HepG2 (cell line): ENCODE measurements around the gene JMJD7. TPM values are rescaled to one million over a fixed set of nuclear protein-coding genes. Genes with fewer than 3 reads are reported as not detected.

ENCODE experiments used
- ATAC-seq: fragments of 200-7000 bp; cut with Tn5 transposase; 3 replicates; pipeline ENCODE4 v1.9.1; 2020; ENCODE audit warnings: mild to moderate bottlenecking, moderate library complexity
- BruUV-seq: library from RNA; stranded (reverse); fragments of 400-500 nt; replicated peaks from 2 replicates; lab custom pipeline; 2021; lab: Mats Ljungman, UMichigan
- CTCF ChIA-PET: fragments of 300-600 bp; formaldehyde crosslinking; extraction: SDS; loops from one replicate; lab custom pipeline; 2021; ENCODE audit warnings: low total read pairs, inconsistent platforms, low intra/inter-chr PET ratio; lab: Yijun Ruan, JAX
- POLR2A ChIA-PET: fragments of 350-600 bp; sonication (Branson Sonifier 250); formaldehyde crosslinking; loops from one replicate; lab custom pipeline; 2020; ENCODE audit warnings: antibody characterized with exemption, inconsistent platforms; lab: Yijun Ruan, JAX
- DNase-seq: peaks from one replicate; pipeline ENCODE4 v3.0.0-alpha.2; 2015; ENCODE audit warnings: low spot score
- FAIRE-seq: peaks from 3 replicates; lab custom pipeline; 2011; peaks lifted over from hg19 to GRCh38; lab: Jason Lieb, UNC
- H2AFZ ChIP-seq: one replicate; pipeline ENCODE4 v1.6.1; 2011; ENCODE audit warnings: low read length, inconsistent platforms
- H3K27ac ChIP-seq: fragments of 300-600 bp; 3 replicates; pipeline ENCODE4 v1.8.0; 2011; ENCODE audit warnings: mixed run types, mild to moderate bottlenecking, mixed read lengths, low read length, inconsistent platforms; ENCODE audit not compliant: insufficient read depth; ENCODE audit errors: extremely low read length
- H3K27me3 ChIP-seq, 2 experiments: fragments of 200-600 bp in 1 of 2; 2 replicates in 1 of 2; 3 replicates in 1 of 2; pipeline versions ENCODE4 v1.6.0 to v1.8.0; 2011; ENCODE audit warnings: low read length in 2 of 2, mild to moderate bottlenecking in 2 of 2, moderate library complexity in 2 of 2, inconsistent platforms in 1 of 2; ENCODE audit not compliant: insufficient read depth in 2 of 2, control insufficient read depth in 1 of 2
- H3K36me3 ChIP-seq, 2 experiments: fragments of 200-600 bp in 1 of 2; replicated peaks in 1 of 2; 2 replicates in 1 of 2; 3 replicates in 1 of 2; pipeline versions ENCODE4 v1.5.1 to v1.8.0; 2011; ENCODE audit warnings: low read length in 2 of 2, inconsistent platforms in 1 of 2; ENCODE audit not compliant: insufficient read depth in 2 of 2, control insufficient read depth in 1 of 2
- H3K4me1 ChIP-seq: 2 replicates; pipeline ENCODE4 v1.5.1; 2012; ENCODE audit warnings: low read length, inconsistent platforms; ENCODE audit not compliant: insufficient read depth
- H3K4me2 ChIP-seq: 2 replicates; pipeline ENCODE4 v1.6.0; 2011; ENCODE audit warnings: low read depth, low read length, inconsistent platforms
- H3K4me3 ChIP-seq, 3 experiments: fragments of 200-600 bp in 1 of 3; sonication (generic), shearing (Covaris generic) in 1 of 3; replicated peaks in 1 of 3; 2 replicates each; pipeline ENCODE4 v1.5.1; 2011 to 2016; ENCODE audit warnings: low read length in 3 of 3, inconsistent platforms in 2 of 3, low read depth in 2 of 3, mild to moderate bottlenecking in 2 of 3, control low read depth in 1 of 3, mixed read lengths in 1 of 3; ENCODE audit not compliant: insufficient read depth in 1 of 3
- H3K79me2 ChIP-seq: one replicate; pipeline ENCODE4 v1.6.1; 2011; ENCODE audit warnings: low read length, inconsistent platforms; ENCODE audit not compliant: insufficient read depth
- H3K9ac ChIP-seq: 2 replicates; pipeline ENCODE4 v1.6.0; 2011; ENCODE audit warnings: mild to moderate bottlenecking, low read depth, low read length, inconsistent platforms; ENCODE audit not compliant: insufficient read depth
- H3K9me3 ChIP-seq: 2 replicates; pipeline ENCODE4 v1.5.1; 2012; ENCODE audit warnings: mild to moderate bottlenecking, low read length
- H4K20me1 ChIP-seq: 2 replicates; pipeline ENCODE4 v1.6.0; 2011; ENCODE audit warnings: inconsistent platforms, mild to moderate bottlenecking, low read length, moderate library complexity; ENCODE audit not compliant: insufficient read depth
- CHD2 ChIP-seq: IDR thresholded peaks from 2 replicates; pipeline ENCODE4 v1.6.1; 2011; ENCODE audit warnings: low read depth, low read length, improper control_type of control experiment
- CSRNP2 ChIP-seq: sonication (generic); formaldehyde crosslinking; conservative IDR thresholded peaks from 2 replicates; pipeline ENCODE4 v1.8.0; 2022; ENCODE audit warnings: low read depth, missing genetic modification reagents
- IRF2 ChIP-seq: IDR thresholded peaks from 2 replicates; pipeline ENCODE4 v1.6.1; 2018; ENCODE audit warnings: missing genetic modification reagents, missing compliant biosample characterization
- MTA1 ChIP-seq: sonication (generic); formaldehyde crosslinking; IDR thresholded peaks from 2 replicates; pipeline ENCODE4 v1.4.0; 2020; ENCODE audit warnings: missing genetic modification reagents, mild to moderate bottlenecking, borderline replicate concordance
- PRPF4 ChIP-seq: fragments of 200-400 bp; formaldehyde crosslinking; IDR thresholded peaks from 2 replicates; pipeline ENCODE4 v1.6.1; 2016; ENCODE audit warnings: low read length, low read depth; ENCODE audit not compliant: poor library complexity, severe bottlenecking
- RXRB ChIP-seq: IDR thresholded peaks from 2 replicates; pipeline ENCODE4 v1.6.1; 2016; ENCODE audit warnings: borderline replicate concordance, missing genetic modification reagents, missing compliant biosample characterization
- TBP ChIP-seq: sonication (generic); formaldehyde crosslinking; IDR thresholded peaks from 2 replicates; pipeline ENCODE4 v1.5.0; 2020; ENCODE audit warnings: missing genetic modification reagents
- ZFP91 ChIP-seq: sonication (generic); formaldehyde crosslinking; IDR thresholded peaks from 2 replicates; pipeline ENCODE4 v1.9.0; 2022; ENCODE audit warnings: missing genetic modification reagents, mild to moderate bottlenecking, borderline replicate concordance
- ZNF512B ChIP-seq: sonication (generic); formaldehyde crosslinking; IDR thresholded peaks from 2 replicates; pipeline ENCODE4 v1.5.1; 2020; ENCODE audit warnings: missing genetic modification reagents, mild to moderate bottlenecking, borderline replicate concordance
- ZNF703 ChIP-seq: sonication (generic); formaldehyde crosslinking; IDR thresholded peaks from 2 replicates; pipeline ENCODE4 v1.5.1; 2020; ENCODE audit warnings: missing genetic modification reagents, mild to moderate bottlenecking, moderate library complexity, borderline replicate concordance
- ZNF879 ChIP-seq: sonication (generic); formaldehyde crosslinking; IDR thresholded peaks from 2 replicates; pipeline ENCODE4 v1.8.1; 2023; ENCODE audit warnings: missing genetic modification reagents
- WGBS: methylation state at CpG from one replicate; pipeline ENCODE4 v1.1.6; 2017; ENCODE audit warnings: low lambda C conversion rate; 5-methylcytosine and 5-hydroxymethylcytosine counted together
- in situ Hi-C: cut with HindIII; loops from 2 replicates; pipeline ENCODE4 v1.10.0; 2017; ENCODE audit warnings: low pct_unique_long_range_greater_than_20kb; ENCODE audit not compliant: extremely low pct_ligation_motif_present
- intact Hi-C: fragments of 100-400 bp; cut with micrococcal nuclease; formaldehyde crosslinking; loops from one replicate; pipeline ENCODE4 v1.10.0; 2022; ENCODE audit not compliant: unreplicated experiment
- polyA plus RNA-seq, 8 experiments: library from polyadenylated mRNA; depleted of rRNA in 3 of 8; stranded (reverse) in 7 of 8; unstranded in 1 of 8; fragments of >200 nt; fragmentation: Illumina TruSeq in 4 of 8; extraction: Trizol in 4 of 8; gene quantifications; 2 replicates each; pipeline versions ENCODE4 v1.2.1 to v1.2.3, GENCODE V29; 2011 to 2016; ENCODE audit warnings: low read depth in 4 of 8, missing spikeins in 1 of 8, mixed read lengths in 1 of 8; ENCODE audit not compliant: insufficient read depth in 1 of 8
- total RNA-seq, 5 experiments: library from RNA; depleted of rRNA; stranded (reverse); fragments of >200 nt; fragmentation: Illumina TruSeq; extraction: Trizol; gene quantifications; 2 replicates each; pipeline ENCODE4 v1.2.3, GENCODE V29; 2016; ENCODE audit warnings: low read depth in 1 of 5
- TF ChIP-seq, protein P1 (sequence below): sonication (generic); formaldehyde crosslinking; IDR thresholded peaks from 2 replicates; pipeline ENCODE4 v1.5.0; 2020; ENCODE audit warnings: missing genetic modification reagents
- TF ChIP-seq, protein P2 (sequence below): IDR thresholded peaks from 2 replicates; pipeline ENCODE4 v1.6.1; 2016; ENCODE audit warnings: missing biosample characterization, missing genetic modification reagents, low read depth

JMJD7 gene
- total and polyA plus RNA-seq, 2 of the 13 experiments (the other 11 are each of a cell fraction or from before 2014, with no cell fraction given) = 6.4 to 7.1 TPM

DNA sequence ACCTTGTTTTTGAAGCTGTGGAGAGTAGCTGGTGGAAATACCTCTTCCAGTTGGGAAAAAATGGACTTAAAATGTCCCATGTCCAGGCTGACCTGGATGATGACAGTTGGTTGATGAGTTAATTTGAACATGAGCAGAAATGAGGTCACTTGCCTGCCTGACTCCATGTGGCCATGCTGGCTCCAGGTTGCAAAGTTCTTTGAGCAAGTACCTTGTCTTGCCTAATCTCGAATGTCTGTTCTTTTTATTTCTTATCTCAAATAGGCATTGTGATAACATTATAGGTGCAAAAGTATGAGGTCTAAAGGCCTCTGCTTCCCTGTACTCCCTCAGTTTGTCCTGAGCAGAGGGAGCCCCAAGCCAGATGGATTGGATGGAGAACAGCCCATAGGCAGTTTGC is 44.6 kb upstream of the JMJD7 start (continued):
- TF ChIP-seq IRF2 (CRISPR knock-in tag) (no peak), CHD2 (no peak), CSRNP2 (CRISPR knock-in tag) (no peak), ZFP91 (CRISPR knock-in tag) (no peak), MTA1 (CRISPR knock-in tag) (no peak)
- TF ChIP-seq, all 625 proteins: peak for 0

GRCh38 chr15:41788262-41788661 is 39.6 kb upstream of the JMJD7 start:
- ATAC-seq (no peak), DNase-seq (no peak), FAIRE-seq (no peak)
- H3K4me1 ChIP-seq = peaks cover 38% of the 10 kb centered on the region
- in situ Hi-C loops = no loop called here
- POLR2A ChIA-PET = no interaction called here
- H3K9ac ChIP-seq = no peak overlapping the region
- no peak overlapping the region for H3K4me2 ChIP-seq
- no peak overlapping the region for H3K4me3 ChIP-seq
- H3K27me3 ChIP-seq = no peaks in the 10 kb centered on the region
- WGBS = 93% methylated on average over 3 of the region's 3 CpGs
- H3K27ac ChIP-seq = no peak overlapping the region
- peaks cover 2% of the 10 kb centered on the region for H3K79me2 ChIP-seq
- no TSS peak for BruUV-seq
- intact Hi-C loops = no loop called here
- CTCF ChIA-PET = no interaction called here
- no peaks in the 10 kb centered on the region for H3K36me3 ChIP-seq
- no peak overlapping the region for H2AFZ ChIP-seq
- no peaks in the 10 kb centered on the region for H3K9me3 ChIP-seq
- H4K20me1 ChIP-seq = no peaks in the 10 kb centered on the region
- TF ChIP-seq ZNF512B (no peak), PRPF4 (no peak), ZNF879 (no peak), RXRB (CRISPR knock-in tag) (no peak), ZNF703 (no peak), TBP (CRISPR knock-in tag) (no peak)
- TF ChIP-seq, protein P1, sequence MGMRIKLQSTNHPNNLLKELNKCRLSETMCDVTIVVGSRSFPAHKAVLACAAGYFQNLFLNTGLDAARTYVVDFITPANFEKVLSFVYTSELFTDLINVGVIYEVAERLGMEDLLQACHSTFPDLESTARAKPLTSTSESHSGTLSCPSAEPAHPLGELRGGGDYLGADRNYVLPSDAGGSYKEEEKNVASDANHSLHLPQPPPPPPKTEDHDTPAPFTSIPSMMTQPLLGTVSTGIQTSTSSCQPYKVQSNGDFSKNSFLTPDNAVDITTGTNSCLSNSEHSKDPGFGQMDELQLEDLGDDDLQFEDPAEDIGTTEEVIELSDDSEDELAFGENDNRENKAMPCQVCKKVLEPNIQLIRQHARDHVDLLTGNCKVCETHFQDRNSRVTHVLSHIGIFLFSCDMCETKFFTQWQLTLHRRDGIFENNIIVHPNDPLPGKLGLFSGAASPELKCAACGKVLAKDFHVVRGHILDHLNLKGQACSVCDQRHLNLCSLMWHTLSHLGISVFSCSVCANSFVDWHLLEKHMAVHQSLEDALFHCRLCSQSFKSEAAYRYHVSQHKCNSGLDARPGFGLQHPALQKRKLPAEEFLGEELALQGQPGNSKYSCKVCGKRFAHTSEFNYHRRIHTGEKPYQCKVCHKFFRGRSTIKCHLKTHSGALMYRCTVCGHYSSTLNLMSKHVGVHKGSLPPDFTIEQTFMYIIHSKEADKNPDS (CRISPR knock-in tag) = no peak
- TF ChIP-seq, protein P2, sequence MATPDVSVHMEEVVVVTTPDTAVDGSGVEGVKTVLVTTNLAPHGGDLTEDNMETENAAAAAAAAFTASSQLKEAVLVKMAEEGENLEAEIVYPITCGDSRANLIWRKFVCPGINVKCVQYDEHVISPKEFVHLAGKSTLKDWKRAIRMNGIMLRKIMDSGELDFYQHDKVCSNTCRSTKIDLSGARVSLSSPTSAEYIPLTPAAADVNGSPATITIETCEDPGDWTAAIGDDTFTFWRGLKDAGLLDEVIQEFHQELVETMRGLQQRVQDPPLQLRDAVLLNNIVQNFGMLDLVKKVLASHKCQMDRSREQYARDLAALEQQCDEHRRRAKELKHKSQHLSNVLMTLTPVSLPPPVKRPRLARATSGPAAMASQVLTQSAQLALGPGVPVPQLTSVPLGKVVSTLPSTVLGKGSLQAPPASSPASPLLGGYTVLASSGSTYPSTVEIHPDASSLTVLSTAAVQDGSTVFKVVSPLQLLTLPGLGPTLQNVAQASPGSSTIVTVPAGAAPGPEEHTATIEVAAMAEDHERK (CRISPR knock-in tag) = no peak
